Activated T-helper 1 cell treated with Interleukin-2 at 50 U/mL for 16 hours (primary cell): Measurements from ENCODE around the gene SLC1A7.

Experiments
- DNase-seq: peaks from one replicate; pipeline ENCODE4 v3.0.0-alpha.2; 2020; ENCODE audit warnings: low read depth

SLC1A7 gene

DNA sequence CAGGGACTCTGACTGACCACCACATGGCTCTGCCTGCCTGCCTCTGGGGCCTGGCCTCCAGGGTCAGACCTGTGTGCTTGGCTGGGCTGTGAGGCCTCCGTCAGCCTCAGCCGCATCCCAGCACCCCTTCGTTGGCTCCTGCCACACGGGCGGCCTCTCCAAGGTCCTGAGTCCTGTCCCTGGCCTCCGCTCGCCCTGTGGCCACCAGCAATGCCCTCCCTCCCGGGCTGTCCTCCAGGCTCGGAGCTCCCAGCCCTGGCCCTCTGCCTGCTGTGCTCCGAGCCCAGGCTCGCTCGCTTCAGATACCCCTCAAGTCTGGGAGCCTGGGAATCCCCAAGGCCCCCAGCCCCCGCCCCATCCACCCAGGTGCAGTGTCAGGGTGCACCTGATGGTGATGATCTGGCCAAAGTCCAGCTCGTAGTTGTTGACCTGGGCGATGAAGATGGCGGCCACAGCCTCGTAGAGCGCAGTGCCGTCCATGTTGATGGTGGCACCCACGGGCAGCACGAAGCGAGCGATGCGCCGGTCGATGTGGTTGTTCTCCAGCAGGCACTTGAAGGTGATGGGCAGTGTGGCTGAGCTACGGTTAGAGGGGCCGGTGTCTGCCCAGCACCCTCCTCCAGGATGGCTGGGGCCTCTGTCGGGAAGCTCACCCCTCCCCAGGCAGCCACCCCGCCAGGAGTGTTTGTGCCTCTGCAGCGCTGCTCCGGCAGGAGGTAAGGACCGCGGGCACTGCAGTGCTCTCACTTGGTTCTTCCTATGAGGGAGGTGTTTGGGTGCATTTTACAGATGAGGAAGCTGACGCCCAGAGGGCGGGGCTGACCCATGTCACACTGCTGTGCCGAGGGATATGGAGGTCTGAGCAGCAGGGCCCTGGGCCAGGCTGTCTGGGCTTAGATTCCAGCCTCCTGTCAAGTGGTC is 52.0 kb downstream of the SLC1A7 start:
- DNase-seq = no peak

DNA sequence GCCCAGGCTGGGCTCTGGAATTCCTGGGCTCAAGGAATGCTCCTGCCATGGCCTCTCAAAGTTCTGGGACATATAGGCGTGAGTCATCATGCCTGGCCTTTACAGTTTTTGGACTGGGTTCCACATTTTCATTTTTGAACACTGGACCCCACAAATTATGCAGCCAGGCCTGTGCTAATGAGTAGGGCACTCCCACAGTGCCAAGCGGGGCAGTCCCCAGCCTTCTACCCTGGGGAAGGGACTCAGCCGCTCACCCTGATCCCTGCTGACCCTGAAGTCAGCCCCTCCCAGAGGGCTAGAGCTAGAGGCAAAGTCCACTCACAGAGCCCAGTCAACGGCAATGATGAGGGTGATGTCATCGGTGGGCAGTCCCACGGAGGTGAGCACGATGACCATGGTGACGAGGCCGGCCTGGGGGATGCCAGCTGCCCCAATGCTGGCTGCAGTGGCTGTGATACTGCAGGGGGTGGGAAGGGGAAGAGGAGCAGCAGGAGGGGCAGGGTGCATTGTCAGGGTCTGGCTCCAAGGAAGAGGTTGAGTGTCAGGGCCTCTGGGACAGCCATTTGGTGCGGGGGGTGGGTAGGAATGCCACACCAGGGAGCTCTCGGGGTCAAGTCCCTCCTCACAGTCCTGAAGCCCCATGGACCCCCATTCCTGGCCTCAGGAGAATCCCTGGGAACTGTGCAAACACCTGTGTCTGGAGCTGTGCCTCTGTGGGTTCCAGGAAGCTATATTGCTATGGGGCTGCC is 52.8 kb downstream of the SLC1A7 start:
- no peak for DNase-seq

- no peak for DNase-seq
Observed at GRCh38 chr1:53088616-53089300, 53.7 kb downstream of the SLC1A7 start.

DNA sequence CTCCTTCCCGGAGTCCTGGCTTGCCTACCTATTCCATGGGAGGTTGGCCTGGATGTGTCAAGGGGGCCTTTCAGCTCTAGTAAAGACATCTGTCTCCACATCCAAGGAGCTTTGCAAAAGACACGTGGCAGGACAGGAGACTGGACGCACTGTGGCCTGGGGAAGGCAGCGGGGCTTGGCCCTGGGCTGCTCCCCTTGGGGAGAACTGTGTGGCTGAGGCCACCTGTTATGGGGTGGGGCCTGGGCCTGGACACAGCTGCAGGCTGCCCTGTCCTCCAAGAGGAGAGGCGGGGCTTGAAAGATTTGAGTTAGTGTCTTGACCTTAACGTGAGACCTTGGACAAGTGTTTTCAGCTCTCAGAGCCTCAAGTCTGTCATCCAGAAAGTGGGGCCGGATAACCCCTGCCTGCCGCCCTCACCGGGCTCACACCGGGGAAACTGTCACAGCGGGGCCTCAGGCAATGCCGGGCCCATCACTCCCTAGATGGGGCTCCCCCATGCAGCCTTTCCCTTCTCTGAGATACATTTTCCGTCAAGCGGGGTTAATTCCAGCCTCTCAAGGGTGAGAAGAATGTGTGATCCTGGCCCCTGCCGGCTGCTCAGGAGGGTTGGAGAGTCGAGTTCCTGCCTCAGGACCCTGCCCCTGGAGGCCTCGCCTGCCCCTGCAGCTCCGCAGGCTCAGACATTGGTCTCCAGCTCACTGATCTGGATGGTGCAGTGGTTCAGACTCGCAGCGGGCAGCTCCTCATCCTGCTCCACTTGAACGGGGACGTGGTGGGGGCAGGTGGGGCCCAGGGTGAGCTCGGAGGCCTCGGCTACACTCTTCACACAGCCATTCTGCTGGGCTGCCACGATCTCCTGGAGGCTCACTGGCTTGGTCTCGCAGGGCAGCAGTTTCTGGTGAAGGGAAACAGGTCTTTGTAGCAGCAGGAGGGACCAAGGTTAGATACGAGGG is 54.8 kb downstream of the SLC1A7 start:
- no peak for DNase-seq

DNA sequence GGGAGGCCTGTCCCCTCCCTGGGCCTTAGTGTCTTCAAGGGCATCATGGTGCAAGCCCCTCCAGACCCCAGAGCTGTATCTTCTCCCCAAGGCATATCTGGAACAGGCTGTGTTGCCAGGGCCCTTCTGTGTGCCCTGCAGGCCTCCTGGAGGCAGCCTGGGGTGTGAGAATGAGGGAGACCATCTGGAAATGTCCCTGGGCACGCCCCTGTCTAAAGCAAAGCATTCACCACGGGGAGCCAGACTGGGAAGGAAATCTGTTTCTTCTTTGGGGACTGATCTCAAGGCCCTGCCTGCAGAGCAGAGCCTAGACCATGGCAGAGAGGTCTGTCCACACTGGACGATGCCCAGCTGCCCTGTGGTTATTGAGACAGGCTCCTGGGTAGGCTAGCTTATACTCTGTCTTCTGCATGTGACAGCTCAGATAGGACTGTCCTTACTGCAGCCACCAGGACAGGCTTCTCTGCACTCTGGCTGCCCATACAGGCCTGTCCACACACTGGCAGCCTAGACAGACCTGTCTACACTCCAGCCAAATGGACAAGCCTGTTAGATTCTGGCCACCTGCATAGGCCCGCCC is 55.9 kb downstream of the SLC1A7 start:
- no peak for DNase-seq

- DNase-seq = no peak
Observed at GRCh38 chr1:53085405-53085804, 57.0 kb downstream of the SLC1A7 start.

DNA sequence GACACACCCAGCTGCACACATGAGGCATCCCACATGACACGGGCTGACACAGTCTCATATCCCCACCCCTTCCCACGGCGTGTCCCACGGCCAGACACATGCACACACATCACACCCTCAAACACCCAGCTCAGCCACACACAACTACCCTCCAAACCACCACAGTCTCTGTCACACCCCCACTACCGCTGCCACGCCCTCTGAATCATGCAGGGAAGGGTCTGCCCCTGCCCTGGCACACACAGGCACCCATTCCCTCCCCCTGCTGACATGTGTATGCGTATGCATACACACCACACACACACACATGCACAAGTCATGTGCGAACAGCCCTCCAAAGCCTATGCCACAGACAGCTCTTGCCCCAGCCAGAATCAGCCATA is 57.9 kb downstream of the SLC1A7 start:
- DNase-seq = no peak

- DNase-seq = no peak
Observed at GRCh38 chr1:53083636-53084588, 58.5 kb downstream of the SLC1A7 start.

- no peak for DNase-seq
Observed at GRCh38 chr1:53082826-53083455, 59.5 kb downstream of the SLC1A7 start.

- no peak for DNase-seq
Observed at GRCh38 chr1:53081384-53082066, 60.9 kb downstream of the SLC1A7 start.

GRCh38 chr1:53080769-53081168 is 61.7 kb downstream of the SLC1A7 start:
- no peak for DNase-seq

DNA sequence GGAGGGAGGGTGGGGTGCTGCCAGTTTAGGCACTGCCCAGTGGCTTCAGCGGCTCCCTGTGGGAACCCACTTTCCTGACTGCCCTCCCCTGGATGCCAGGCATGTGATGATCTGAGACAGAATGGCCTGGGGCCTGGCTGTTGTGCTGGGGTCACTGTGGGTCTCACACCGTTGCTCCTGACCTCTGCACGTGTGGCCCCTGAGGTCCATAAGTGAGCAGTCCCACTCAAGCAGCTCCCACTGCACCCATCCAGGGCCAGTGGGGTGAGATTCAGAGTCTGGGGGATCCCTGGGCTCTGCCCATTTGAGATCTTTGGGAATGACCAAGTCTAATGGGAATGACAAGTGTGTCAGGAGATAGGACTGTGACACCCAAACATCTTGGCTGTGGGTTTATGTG is 62.4 kb downstream of the SLC1A7 start:
- DNase-seq = no peak

DNA sequence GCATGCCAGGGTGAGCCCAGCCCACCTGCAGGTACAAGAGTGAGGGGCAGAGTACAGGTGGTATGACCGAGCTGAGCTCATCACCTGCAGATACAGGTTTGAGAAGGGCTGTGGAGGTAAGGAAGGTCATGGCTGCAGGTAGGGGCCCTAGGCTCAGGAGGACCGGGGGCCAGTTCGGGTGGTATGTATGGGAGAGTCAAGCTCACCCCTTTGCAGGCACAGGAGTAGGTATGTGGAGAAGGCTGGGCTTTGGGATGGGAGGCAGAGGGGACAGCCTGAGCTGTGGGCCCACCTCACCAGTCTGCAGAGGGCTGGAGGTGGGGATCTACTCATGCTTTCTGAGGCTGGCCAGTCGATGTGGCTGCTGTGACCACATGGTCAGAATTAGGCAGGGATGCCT is 63.2 kb downstream of the SLC1A7 start:
- DNase-seq = no peak

GRCh38 chr1:53078333-53079101 is 63.9 kb downstream of the SLC1A7 start:
- DNase-seq = no peak

DNA sequence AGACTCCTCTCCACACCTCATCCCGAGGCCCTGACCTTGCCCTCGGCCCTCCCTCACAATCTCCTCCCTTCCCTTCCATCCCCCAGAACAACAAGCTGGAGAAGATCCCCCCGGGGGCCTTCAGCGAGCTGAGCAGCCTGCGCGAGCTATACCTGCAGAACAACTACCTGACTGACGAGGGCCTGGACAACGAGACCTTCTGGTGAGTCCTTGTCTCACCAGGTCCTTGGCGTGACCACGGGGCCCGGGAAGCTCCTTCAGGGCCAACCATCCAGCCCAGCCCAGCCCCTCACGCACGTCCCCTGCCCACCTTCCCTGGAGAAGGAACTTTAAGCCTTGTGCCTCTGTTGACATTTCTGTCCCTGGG is 64.9 kb downstream of the SLC1A7 start:
- DNase-seq = no peak

DNA sequence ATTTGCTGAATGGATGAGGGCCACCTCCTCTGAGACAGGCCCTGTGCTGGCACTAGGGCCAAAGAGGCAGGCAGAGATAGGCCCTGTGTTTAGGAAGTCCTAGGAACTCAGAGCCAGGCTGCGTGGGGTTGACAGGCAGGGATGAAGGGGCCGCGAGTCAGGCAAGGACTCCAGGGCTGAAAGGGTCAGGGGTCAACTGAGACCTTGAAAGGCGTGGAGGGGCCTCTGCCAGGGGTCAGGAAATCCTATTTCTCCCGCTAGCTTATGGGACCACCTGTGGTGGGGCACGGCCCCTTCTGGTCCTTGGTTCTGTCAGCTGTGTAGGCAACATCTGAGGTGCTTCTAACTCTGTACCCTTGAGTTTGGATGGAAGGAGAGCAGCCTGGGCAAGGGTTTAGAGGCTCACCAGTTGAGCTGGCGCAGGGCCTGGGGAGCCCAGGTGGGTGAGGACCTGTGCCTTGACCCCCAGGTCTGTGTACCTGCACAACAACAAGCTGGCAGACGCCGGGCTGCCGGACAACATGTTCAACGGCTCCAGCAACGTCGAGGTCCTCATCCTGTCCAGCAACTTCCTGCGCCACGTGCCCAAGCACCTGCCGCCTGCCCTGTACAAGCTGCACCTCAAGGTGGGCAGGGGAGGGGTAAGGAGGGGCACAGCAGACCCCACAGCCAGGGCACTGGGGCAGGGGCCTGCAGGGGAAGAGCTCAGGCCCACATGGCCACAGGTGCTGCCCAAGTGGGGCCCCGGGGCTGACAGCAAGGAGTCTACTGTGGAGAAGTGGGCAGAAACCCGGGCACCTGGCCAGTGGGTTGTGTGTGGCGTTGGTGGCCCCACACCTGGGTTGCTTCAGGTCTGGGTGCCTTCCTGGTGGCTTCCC is 65.5 kb downstream of the SLC1A7 start:
- DNase-seq = no peak

GRCh38 chr1:53076165-53076564 is 66.3 kb downstream of the SLC1A7 start:
- no peak for DNase-seq
